ENCODE results near the gene C1orf159.
"Not testable (repeated sequence)": the region's sequence is repeated elsewhere in the genome, so short reads cannot be mapped to it uniquely, and the experiment has no call there.

- not testable (repeated sequence) for TF ChIP-seq POLR2A (IDR thresholded peaks at IDR 0.05; ENCODE audit: low read length); GATA1 (IDR thresholded peaks at IDR 0.05; ENCODE audit: low read depth, low read length)
These were observed 38.5 kb downstream of the C1orf159 start for GRCh38 chr1:1077396-1077795.

All from erythroblast (primary cell).